Dermis microvascular lymphatic vessel endothelial cell (primary cell): ENCODE measurements around the gene OSBPL2. TPM values are rescaled to one million over a fixed set of nuclear protein-coding genes. Genes with fewer than 3 reads are reported as not detected.

Experiments used
- DNase-seq, 2 donors: peaks; one replicate each; pipeline versions ENCODE4 v3.0.0 to v3.0.0-alpha.2; 2010; ENCODE audit warnings: low read depth in 2 of 2
- total RNA-seq: library from RNA; depleted of rRNA; stranded (reverse); fragments of >200 nt; gene quantifications from 2 replicates; pipeline ENCODE4 v1.2.1, GENCODE V29; 2014

OSBPL2 gene
- total RNA-seq, 1 donor from 2014 or later = 22.1 TPM

DNA sequence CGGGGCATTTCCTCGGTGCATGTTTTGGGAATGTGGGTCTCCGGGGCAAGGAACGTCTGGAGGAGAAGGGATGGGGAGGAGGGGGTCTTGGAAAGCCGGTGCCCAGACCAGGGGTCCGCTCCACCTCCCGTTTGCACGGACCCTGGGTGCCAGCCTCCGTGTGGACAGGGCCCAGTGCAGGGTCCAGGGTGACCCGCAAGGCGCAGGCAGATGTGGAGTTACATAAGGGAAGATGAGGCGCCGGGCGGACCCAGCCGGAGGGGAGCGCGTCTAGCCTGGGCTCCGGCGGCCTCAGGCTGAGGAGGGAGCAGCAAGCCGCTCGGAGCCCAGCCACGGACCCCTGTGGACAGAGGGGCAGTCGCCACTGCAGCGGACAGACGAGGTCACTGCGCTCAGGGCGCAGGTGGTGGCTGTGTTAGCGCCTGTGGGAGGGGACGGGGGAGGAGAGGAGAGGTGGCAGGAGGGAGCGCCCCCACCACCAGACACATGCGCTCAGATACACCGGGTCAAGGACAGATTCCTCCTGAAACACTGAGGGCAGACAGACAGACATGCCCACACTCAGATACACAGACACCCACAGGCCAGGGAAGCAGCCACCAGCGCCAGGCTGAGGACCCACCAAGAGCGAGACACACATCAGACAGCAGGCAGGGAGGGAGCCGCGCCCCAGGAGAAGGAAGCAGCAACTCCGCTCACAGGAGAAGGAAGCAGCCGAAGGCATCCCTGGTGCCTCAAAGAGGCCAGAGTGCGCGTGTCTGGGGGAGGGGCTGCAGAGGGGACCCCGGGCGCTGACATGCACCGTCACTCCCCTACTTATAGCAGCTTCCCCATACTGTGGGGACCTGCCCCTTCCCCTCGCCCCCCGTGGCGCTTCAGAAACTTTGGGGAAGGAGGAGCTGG, 17.4 kb upstream of the OSBPL2 start:
- no peak for DNase-seq

DNA sequence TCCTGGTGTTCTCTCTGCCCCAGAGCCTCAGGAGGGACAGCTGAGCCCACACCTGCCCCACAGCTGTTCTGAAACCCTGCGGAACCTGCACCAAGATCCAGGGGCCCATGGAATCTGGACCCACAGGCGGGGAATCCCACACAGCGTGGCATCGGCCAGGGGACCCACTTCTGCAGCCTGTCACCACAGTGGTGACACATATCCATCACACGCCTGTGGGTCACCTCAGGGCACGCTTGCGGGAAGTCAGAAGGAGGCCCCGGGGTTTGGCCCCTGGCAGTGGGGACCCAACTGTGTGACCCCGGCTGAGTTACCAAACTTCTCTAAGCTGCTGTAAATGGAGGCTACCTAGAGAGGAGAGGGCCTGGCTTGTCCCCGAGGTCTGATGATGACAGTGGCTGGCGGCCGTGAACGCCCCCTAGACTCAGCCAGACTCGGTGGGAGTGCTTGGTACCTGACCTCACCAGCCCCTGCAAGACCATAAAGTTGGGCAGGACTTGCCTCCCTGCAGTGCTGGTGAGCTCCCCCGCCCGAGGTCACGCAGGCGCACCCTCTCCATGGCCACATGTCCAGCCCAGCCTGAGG, 16.0 kb upstream of the OSBPL2 start:
- no peak for DNase-seq

DNA sequence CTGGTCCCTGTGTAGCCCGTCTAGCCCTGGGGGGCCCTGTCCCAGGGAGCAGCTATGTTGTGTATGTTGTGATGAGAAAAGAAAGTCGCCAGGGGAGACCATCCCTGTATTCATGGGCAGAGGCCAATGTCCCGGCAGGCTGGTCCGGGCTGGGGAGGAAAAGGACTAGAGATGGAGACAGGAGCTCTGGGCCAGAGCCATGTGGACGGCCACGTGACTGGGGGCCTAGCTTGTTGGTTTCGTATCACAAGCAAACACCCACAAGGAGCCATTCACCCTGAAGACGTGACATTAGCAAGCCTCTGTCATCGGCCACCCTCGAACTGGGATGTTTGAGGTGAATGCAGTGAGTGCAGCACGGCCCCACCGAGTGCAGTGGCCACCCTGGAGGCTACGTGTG, 15.3 kb upstream of the OSBPL2 start:
- DNase-seq = no peak

DNA sequence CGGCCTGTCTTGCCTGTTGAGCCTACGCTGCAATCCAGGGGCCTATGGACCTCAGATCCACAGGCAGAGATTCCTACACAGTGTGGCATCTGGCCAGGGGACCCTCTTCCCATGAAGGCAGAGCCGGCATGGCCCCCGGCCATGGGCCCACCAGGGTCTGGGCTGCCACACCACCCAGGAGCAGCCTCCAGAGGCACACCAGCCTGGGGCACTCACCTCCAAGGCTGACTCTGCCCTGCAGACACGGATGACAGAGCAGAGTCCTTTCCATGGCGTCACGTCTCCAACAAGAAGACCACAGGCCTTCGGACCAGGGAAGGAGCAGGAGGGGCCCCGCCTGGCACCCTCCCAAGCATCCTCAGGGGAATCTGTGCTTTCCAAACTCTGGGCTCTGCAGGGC, 14.8 kb upstream of the OSBPL2 start:
- DNase-seq = no peak

DNA sequence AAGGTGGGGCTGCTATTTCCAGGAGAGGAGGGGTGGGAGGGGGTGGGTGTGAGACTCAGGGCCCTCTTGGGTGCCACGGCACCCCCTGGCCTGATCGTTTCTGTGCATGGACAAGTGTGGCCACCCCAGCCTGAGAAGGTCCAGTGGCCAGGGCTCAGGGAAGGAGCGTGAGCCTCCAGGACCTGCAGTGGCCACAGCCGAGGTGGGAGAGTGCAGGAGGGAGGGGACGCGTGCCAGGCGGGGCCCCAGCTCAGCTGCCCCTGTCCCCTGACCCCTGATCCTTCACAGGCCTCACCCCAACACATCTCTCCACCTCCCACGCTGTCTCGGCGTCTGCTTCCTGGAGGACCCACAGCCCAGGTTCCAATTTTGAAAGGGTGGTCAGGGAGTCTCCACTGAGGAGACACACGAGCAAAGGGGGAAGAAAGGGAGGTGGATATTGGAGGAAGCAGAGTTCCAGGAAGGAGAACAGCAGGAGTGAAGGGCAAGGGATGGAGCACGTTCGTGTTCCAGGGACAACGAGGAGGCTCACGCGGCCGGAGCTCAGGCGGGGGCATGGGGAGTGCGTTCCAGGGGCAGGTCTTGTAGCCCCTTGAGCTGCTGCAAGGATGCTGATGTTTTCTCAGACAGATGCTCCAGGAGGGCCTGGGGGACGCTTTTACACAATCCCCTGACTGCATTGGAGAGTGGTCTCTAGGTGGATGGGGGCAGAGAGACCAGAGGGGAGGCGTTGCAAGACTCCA, 14.0 kb upstream of the OSBPL2 start:
- DNase-seq = no peak

DNA sequence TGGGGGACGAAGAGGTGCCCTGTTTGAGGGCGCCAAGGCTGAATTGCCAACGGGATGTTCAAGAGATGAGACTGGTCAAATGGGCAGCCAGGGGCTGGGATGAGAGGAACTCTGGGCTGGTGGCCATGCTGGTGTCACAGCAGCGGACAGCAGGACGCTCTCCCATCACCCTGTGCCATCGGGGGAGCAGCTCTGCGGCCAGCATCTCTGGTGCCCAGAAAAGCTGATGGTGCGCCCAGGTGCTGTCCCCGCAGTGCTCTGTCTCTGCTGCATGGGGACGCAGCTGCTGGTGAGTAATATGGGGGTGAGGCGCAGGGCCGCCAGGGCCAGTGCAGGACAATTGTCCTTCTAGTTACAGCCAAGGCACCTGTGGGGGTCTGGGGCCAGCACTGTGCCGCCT, 13.3 kb upstream of the OSBPL2 start:
- no peak for DNase-seq

DNA sequence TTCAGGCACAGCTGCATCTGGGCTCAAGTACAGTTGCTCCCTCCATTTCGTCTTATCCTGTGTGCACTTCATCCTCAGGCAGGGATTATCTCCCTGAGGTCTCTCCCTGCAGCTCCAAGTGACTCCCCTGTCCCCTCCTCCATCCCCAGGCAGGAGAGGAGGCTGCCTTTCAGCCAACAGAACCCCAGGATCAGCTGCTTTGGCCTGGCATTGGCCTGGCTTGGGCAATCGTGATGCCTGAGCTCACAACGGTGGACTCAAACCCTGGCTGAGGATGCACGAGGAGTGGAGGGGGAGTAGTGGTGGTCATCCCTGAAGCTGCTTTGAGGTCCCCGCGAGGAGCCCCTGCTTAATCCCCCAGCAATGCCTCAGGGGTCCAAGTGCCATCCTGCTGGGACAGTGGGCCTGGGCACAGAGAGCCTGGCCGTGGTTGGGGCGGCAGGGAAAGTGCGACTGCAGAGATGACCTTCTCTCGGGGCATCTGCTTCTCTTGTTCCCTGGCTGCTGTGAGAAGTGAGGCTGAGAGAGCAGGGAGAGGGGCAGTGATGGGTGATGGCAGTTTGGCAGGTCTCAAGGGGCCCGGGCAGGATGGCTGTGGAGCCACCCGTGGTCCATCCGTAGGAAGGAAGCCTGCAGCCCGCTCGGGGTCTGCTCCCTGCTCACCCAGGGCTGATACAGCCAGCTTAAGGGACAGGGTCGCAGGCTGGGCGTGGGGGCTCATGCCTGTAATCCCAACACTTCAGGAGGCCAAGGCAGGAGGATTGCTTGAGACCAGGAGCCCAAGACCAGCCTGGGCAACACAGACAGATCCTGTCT, 12.3 kb upstream of the OSBPL2 start:
- DNase-seq = no peak

DNA sequence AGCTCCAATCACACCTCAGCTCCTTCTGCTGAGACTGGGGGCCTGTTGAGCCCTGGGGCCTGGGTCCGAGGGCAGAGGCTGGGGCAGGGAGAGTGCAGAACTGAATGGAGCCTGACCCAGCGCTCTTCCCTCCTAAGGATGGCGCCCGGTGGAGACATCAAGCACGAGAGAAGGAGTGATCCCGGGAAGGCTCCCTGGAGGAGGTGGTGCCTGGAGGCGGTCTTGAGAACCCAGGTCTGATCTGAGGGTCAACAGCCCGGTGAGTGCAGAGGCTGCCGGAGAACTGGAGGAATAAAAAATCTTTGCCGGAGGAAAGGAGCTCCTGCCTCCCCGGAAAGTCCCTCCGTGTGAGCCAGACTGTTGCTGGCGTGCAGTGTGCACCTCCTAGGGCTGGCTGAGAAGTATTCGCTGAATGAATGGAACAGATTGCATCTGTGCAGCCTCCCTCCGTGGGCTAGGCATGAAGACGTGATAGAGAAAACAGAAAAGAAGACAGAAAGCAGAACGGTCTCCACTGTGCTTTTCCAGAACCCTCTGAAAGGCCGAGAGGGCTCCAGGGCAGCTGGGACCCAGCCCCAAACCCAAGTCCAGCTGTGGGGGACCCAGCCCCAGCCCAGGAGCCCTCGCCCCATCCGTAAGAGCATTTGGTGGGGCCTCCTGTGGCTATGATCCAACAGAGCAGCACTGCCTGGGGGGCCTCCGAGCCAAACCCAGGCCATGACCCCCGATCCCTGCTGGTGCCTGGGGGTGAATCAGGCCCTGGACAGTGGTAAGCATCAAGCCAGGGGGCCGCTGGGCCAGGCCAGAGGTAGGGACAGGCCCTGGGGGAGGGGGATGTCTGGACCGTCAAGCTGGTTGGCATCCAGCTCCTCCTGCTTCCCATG, 11.4 kb upstream of the OSBPL2 start:
- DNase-seq = no peak

DNA sequence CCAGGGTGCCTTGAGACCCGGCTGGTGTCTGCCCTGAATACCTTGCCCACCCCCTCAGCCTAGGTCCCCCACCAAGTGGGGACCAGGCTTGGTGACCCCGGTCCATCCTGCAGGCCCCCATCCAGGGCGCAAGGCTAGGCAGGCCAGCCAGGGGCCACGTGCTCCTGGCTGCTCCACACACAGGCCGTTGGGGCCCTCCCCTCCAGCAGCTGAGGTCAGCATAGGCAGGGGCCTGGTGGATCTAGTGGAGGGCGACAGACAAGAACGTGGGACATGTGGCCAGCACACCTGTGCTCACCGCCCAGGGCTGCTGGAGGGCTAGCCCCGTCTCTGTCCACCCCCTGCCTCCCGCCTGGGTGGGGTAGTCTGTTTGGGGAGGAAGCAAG, 10.7 kb upstream of the OSBPL2 start:
- DNase-seq = no peak

DNA sequence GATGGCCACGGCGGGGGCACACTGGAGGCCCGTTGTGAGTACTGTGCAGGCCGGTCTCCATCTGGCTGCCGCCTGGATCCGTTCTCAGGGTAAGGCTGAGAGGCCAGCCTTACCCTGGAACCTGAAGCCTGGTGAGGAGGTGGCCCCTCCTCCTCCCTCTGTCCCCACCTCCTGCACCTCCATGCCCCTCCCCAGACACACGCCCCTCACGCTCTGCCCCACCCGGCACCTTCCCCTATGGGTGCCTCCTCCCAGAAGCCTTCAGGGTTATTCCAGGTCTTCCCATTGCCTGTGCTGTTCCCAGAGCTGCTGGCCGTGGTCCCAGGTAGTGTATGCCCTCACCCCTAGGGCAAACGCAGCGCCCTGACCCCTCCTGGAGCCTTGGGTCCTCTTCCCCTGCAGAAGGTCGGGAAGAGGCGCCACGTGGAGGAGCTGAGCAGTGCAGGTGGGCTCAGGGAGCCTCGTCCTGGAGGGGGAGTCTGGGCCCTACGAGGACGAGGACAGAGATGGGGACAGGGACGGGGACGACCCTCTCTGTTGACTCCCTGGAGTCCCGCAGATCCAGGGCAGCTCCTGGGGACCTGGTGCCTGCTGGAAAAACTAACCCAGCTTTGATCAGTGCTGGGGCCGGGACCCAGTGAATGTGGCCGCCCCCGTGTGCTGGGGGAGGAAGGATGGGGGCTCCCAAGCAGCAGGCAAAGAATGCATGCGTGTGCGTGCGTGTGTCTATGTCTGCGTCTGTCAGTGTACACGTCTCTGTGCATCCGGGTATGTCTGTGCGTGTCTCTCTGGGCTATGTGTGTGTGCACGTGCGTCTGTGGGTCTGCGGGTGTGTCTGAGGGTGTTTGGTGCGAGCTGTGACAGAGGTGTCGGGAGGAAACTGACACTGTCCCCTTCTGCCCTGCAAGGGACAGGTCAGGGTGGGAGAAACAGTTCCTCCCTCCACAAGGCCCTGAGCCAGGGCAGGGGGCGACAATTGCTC, 10.1 kb upstream of the OSBPL2 start:
- no peak for DNase-seq

DNA sequence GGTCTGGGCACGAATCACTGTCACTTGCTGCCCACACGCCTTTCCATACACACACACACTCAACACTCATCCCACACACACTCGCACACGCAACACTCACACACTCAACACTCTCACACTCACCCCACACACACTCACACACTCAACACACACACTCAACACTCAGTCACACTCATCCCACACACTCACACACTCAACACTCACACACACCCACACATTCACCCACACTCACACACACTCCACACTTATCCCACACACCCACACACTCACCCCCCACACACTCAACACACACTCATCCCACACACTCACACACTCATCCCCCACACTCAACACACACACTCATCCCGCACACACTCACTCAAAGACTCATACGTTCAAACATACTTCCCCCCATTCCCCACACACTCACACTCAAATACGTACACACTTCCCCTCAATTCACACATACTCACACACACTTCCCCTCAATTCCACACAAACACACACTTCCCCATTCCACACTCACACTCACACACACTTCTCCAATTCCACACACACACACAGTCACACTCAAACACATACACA, 9.3 kb upstream of the OSBPL2 start:
- no peak for DNase-seq

DNA sequence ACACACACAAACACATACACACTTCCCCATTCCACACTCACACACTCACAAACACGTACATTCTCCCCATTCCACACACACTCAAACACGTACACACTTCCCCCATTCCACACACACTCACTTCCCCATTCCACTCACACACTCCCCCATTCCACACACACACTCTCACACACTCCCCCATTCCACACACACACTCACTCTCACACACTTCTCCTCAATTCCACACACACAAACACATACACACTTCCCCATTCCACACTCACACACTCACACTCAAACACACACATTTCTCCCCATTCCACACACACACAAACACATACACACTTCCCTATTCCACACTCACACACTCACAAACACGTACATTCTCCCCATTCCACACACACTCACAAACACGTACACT, 8.7 kb upstream of the OSBPL2 start:
- DNase-seq = no peak

DNA sequence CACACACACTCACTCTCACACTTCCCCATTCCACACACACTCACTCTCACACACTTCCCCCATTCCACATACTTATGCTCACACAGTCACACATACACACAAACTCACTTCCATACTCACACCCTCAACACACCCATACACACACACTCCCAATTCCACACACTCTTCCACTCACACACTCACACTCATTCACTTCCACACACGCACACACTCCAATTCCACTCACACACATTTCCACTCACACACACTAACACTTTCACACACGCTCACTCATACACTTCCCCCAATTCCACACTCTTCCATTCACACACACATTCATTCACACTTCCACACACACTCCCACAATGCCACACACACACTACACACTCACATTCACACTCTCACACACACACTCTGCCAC, 8.0 kb upstream of the OSBPL2 start:
- DNase-seq = no peak

DNA sequence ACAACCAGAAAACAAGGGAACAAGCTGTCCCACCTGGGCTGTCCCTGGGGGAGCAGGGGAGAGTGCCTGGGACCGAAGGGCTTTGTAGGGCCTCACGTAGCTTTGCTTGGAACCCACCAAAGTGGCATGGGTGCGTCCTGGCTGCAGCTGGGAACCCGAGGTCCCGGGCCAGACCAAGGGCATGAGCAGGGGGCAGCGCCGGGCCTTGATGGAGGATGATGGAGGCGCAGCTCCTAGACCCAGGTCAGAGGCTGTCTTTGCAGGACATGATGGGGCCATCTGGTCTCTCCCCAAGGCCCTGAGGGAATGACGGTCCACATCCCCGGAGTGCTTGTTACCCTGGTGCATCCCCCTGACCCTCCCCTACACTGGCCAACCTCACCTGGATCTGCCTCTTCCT, 7.6 kb upstream of the OSBPL2 start:
- no peak for DNase-seq

DNA sequence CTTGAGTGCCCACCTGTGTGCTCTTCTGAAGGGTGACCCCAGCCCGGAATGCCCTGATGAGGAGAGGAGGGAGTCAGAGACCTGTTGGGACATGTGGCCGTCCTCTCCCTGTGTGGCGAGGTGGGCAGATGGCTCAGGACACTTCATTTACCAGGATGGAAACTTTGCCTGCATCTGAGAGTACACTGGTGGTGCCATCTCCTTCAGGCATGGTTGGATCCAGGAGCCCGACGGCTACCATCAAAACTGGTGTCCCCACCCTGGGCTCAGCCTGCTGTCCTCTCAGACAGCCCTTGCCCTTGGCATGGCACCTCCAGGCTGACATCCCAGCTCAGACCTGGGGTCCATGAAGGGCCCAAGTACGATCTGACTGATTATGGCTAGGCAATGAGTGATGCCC, 7.0 kb upstream of the OSBPL2 start:
- DNase-seq = no peak

DNA sequence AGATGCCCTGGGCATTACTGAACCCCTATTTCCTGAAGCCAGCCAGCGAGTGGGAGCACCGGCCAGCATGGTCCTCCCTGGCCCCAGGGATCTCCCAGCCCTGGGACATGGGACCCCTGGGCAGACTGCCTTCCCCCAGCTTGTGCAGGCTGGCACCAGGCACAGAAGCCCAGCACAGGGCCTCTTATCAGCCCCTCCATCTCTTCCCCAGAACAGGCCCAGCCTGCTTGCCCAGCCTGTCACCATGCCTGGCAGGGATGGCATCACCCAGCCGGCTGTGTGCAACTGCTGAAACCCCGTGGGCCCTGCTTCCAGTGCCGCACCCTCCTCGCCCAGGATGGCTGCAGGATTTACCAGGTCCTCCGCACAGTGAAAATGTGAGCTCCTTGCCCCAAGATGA, 6.1 kb upstream of the OSBPL2 start:
- no peak for DNase-seq

DNA sequence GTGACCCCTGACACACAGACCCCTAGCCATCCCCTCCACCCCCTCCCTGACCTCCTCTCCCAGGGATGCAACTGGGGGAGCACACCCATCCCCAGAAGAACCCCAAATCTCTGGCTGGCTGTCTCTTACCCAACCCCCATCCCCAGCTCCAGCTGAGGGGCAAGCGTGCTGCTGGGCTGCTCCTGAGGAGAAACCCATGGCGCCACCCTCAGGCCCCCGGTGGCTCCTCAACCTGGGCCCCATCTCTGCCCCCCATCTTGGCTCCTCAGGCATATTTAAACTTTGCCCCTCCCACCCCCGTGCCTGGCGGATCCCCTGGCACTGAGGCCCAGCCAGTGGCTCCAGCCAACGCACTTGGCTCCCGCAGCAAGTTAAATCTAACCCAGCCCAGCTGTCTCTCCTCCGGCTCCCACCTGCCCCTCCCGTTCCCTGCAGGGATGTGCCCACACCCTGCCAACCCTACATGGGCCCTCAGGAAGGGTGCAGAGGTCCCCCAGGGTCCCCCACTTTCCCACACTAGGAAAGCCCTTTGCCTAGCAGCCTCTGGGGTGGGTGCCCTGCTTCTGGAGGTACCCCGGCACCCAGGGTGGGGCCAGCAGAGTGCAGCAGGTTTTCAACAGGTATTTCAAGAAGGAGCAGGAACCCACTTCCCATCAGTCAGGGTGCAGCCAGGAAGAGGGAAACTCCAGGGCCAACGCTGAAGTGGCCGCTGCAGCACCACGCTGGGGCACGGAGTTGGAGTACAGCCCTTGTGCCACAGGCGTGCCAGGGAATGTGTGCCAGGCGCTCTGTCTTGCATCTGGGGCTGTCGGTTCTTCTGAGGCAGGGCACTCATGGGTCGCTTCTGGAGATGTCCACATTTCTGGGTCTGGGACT, 5.3 kb upstream of the OSBPL2 start:
- DNase-seq = no peak

DNA sequence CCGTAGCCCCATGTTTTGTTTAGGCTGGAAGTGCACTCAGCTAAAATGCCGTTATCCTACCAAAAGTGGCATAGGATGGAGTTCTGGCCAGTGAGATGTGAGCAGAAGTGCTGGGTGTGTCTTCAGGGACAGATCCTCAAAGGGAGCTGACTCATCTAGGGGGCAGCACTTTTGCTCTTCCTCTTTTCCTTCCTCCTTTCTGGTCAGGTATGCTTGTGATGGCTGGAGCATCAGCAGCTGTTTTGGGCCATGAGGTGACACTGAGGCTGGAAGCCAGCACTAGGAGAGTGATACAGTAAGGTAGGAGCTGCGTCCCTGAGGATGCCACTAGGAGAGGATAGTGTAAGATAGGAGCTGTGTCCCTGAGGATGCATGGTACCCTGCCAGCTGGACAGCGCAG, 4.6 kb upstream of the OSBPL2 start:
- DNase-seq = no peak
